Colonic mucosa (tissue), 4 donors: ENCODE measurements around the gene ARHGAP15. TPM values are rescaled to one million over a fixed set of nuclear protein-coding genes. Genes with fewer than 3 reads are reported as not detected.

Experiments used
- DNase-seq: peaks from one replicate; pipeline ENCODE4 v3.0.0-alpha.2; 2020
- H3K27ac ChIP-seq: fragments of 200-600 bp; one replicate; pipeline ENCODE4 v1.8.0; 2021
- H3K27me3 ChIP-seq: fragments of 200-600 bp; one replicate; pipeline ENCODE4 v1.8.0; 2021
- H3K36me3 ChIP-seq: fragments of 200-600 bp; one replicate; pipeline ENCODE4 v1.8.0; 2021
- H3K4me1 ChIP-seq: fragments of 200-600 bp; one replicate; pipeline ENCODE4 v1.8.0; 2021; ENCODE audit warnings: mild to moderate bottlenecking
- H3K4me3 ChIP-seq: fragments of 200-600 bp; one replicate; pipeline ENCODE4 v1.8.0; 2021
- H3K9ac ChIP-seq, 2 donors: one replicate each; pipeline ENCODE4 v1.7.0; 2013; ENCODE audit warnings: control low read depth in 2 of 2, low read depth in 2 of 2, low read length in 2 of 2
- H3K9me3 ChIP-seq: fragments of 200-600 bp; one replicate; pipeline ENCODE4 v1.8.0; 2021
- CTCF ChIP-seq: fragments of 200-600 bp; IDR thresholded peaks from one replicate; pipeline ENCODE4 v1.8.0; 2022; ENCODE audit warnings: antibody characterized with exemption, mild to moderate bottlenecking
- intact Hi-C: fragments of 100-400 bp; cut with DNase I; formaldehyde crosslinking; loops from one replicate; pipeline ENCODE4 v1.14.1; 2022
- total RNA-seq, 2 donors: library from RNA; stranded (reverse); fragmentation: NEBNext Ultra II Directional in 1 of 2; extraction: Animal tissue kit (Norgen Biotek cat#: 25700) in 1 of 2; gene quantifications; one replicate each; pipeline ENCODE4 v1.2.1, GENCODE V29; 2021
- donor health status: healthy.
- donor health status: DM: no; HTN: no; CAD: no.
- donor health status: DM: no; HTN: no; CAD: no.

The ARHGAP15 gene
- total RNA-seq, 2 donors from 2014 or later, result 1.6 to 3.7 TPM

- Histone ChIP-seq H3K27me3 (no peaks in the 10 kb centered on the region), H3K27ac (no peak overlapping the region), H3K9me3 (no peaks in the 10 kb centered on the region), H3K4me3 (no peak overlapping the region), H3K9ac (no peak overlapping the region), H3K4me1 (no peaks in the 10 kb centered on the region), H3K36me3 (no peaks in the 10 kb centered on the region)
- no peak for TF ChIP-seq CTCF
- no peak for DNase-seq
- intact Hi-C loops, result no loop called here
Measured at GRCh38 chr2:143498496-143498895, 369.3 kb downstream of the ARHGAP15 start.

GRCh38 chr2:143499061-143499460 is 369.8 kb downstream of the ARHGAP15 start:
- no peaks in the 10 kb centered on the region for H3K27me3 ChIP-seq
- intact Hi-C loops, result no loop called here
- H3K27ac ChIP-seq, result no peak overlapping the region
- H3K4me3 ChIP-seq, result no peak overlapping the region
- no peaks in the 10 kb centered on the region for H3K9me3 ChIP-seq
- H3K9ac ChIP-seq, result no peak overlapping the region
- no peaks in the 10 kb centered on the region for H3K36me3 ChIP-seq
- no peak for DNase-seq
- no peak for TF ChIP-seq CTCF
- no peaks in the 10 kb centered on the region for H3K4me1 ChIP-seq

GRCh38 chr2:143501106-143501676 is 372.0 kb downstream of the ARHGAP15 start:
- H3K9me3 ChIP-seq, result no peaks in the 10 kb centered on the region
- no peak overlapping the region for H3K9ac ChIP-seq
- intact Hi-C loops, result no loop called here
- no peak for DNase-seq
- no peaks in the 10 kb centered on the region for H3K36me3 ChIP-seq
- H3K27ac ChIP-seq, result no peak overlapping the region
- H3K4me3 ChIP-seq, result no peak overlapping the region
- H3K4me1 ChIP-seq, result no peaks in the 10 kb centered on the region
- no peak for TF ChIP-seq CTCF
- no peaks in the 10 kb centered on the region for H3K27me3 ChIP-seq

- H3K36me3 ChIP-seq, result no peaks in the 10 kb centered on the region
- H3K4me3 ChIP-seq, result no peak overlapping the region
- no peaks in the 10 kb centered on the region for H3K9me3 ChIP-seq
- TF ChIP-seq CTCF, result no peak
- no peak overlapping the region for H3K9ac ChIP-seq
- H3K27me3 ChIP-seq, result no peaks in the 10 kb centered on the region
- intact Hi-C loops, result no loop called here
- H3K27ac ChIP-seq, result no peak overlapping the region
- no peaks in the 10 kb centered on the region for H3K4me1 ChIP-seq
- DNase-seq, result no peak
Measured at GRCh38 chr2:143503280-143503679, 374.1 kb downstream of the ARHGAP15 start.

- Histone ChIP-seq H3K27me3 (no peaks in the 10 kb centered on the region), H3K27ac (no peak overlapping the region), H3K4me3 (no peak overlapping the region), H3K9ac (no peak overlapping the region), H3K36me3 (no peaks in the 10 kb centered on the region), H3K9me3 (no peaks in the 10 kb centered on the region), H3K4me1 (no peaks in the 10 kb centered on the region)
- no peak for TF ChIP-seq CTCF
- DNase-seq, result no peak
- intact Hi-C loops, result no loop called here
Measured at GRCh38 chr2:143504397-143504796, 375.2 kb downstream of the ARHGAP15 start.
